HTERT RPE-1 (cell line): ENCODE data around the gene ENO1.
"Not testable (repeated sequence)": the region's sequence is repeated elsewhere in the genome, so short reads cannot be mapped to it uniquely, and the experiment has no call there.

ENCODE experiments used
- in situ Hi-C: fragments of 300-500 bp; cut with MboI; formaldehyde crosslinking; loops from 4 replicates; pipeline ENCODE4 v1.14.3; 2020; ENCODE audit warnings: low sequenced_read_pairs

ENO1 gene

GRCh38 chr1:8847990-8848389 is 30.5 kb downstream of the ENO1 start:
- in situ Hi-C loops = no loop called here

- in situ Hi-C loops = no loop called here
These were observed 32.2 kb downstream of the ENO1 start for GRCh38 chr1:8846263-8846662.

GRCh38 chr1:8845104-8846097 is 33.1 kb downstream of the ENO1 start:
- in situ Hi-C loops = no loop called here

- in situ Hi-C loops = no loop called here
These were observed 33.9 kb downstream of the ENO1 start for GRCh38 chr1:8844501-8845006.

GRCh38 chr1:8841395-8841794 is 37.1 kb downstream of the ENO1 start:
- in situ Hi-C loops = no loop called here

GRCh38 chr1:8839990-8840389 is 38.5 kb downstream of the ENO1 start:
- in situ Hi-C loops = no loop called here

GRCh38 chr1:8835941-8836643 is 42.4 kb downstream of the ENO1 start:
- in situ Hi-C loops = no loop called here

GRCh38 chr1:8831340-8831739 is 47.1 kb downstream of the ENO1 start:
- in situ Hi-C loops = no loop called here

GRCh38 chr1:8830732-8831131 is 47.8 kb downstream of the ENO1 start:
- in situ Hi-C loops = not testable (repeated sequence)

- in situ Hi-C loops = no loop called here
These were observed 52.5 kb downstream of the ENO1 start for GRCh38 chr1:8825985-8826481.

GRCh38 chr1:8823295-8823664 is 55.2 kb downstream of the ENO1 start:
- in situ Hi-C loops = no loop called here

GRCh38 chr1:8822373-8823294 is 55.9 kb downstream of the ENO1 start:
- in situ Hi-C loops = no loop called here

GRCh38 chr1:8821084-8821483 is 57.4 kb downstream of the ENO1 start:
- in situ Hi-C loops = no loop called here

- in situ Hi-C loops = not testable (repeated sequence)
These were observed 59.7 kb downstream of the ENO1 start for GRCh38 chr1:8818789-8819188.

- in situ Hi-C loops = no loop called here
These were observed 60.1 kb downstream of the ENO1 start for GRCh38 chr1:8818325-8818775.

GRCh38 chr1:8817412-8818324 is 60.8 kb downstream of the ENO1 start, which contains the start of gene RERE:
TSS of gene RERE (minus strand) at chr1:8817640.
- in situ Hi-C loops = no loop called here

GRCh38 chr1:8816831-8817411 is 61.6 kb downstream of the ENO1 start:
- in situ Hi-C loops = no loop called here

- in situ Hi-C loops = no loop called here
These were observed 62.2 kb downstream of the ENO1 start for GRCh38 chr1:8816264-8816663.

GRCh38 chr1:8815582-8816151 is 62.8 kb downstream of the ENO1 start:
- in situ Hi-C loops = no loop called here
